AG04449 (cell line): ENCODE data around the gene TNFSF10.

Source experiments
- CTCF ChIA-PET: fragments of 350-600 bp; formaldehyde crosslinking; extraction: SDS; loops from one replicate; lab custom pipeline; 2021; ENCODE audit warnings: antibody characterized with exemption; lab: Yijun Ruan, JAX
- POLR2A ChIA-PET: fragments of 400-600, 350-600 bp; formaldehyde crosslinking; extraction: SDS; loops from one replicate; lab custom pipeline; 2020; ENCODE audit warnings: antibody characterized with exemption, inconsistent platforms; lab: Yijun Ruan, JAX
- DNase-seq: peaks from one replicate; pipeline ENCODE4 v3.0.0-alpha.2; 2010; ENCODE audit warnings: low read depth, low spot score
- H3K4me3 ChIP-seq: 2 replicates; pipeline ENCODE4 v1.5.1; 2011; ENCODE audit warnings: low read depth, mild to moderate bottlenecking, control low read depth, low read length
- CTCF ChIP-seq: IDR thresholded peaks from one replicate; pipeline ENCODE4 v1.5.1; 2011; ENCODE audit warnings: mild to moderate bottlenecking, moderate library complexity, low read length, control low read depth, inconsistent platforms; ENCODE audit not compliant: insufficient read depth; ENCODE audit errors: missing control alignments

The TNFSF10 gene

GRCh38 chr3:172546105-172546504, 22.9 kb upstream of the TNFSF10 start:
- no peak for DNase-seq
- TF ChIP-seq CTCF = no peak
- POLR2A ChIA-PET = no interaction called here
- no peak overlapping the region for H3K4me3 ChIP-seq
- CTCF ChIA-PET = interaction anchor here (4.3 kb wide), 1 partner anchor 120 kb away, joined by 14 read pairs; no protein-coding TSS in a partner anchor

GRCh38 chr3:172544404-172544803, 21.2 kb upstream of the TNFSF10 start:
- POLR2A ChIA-PET = no interaction called here
- CTCF ChIA-PET = interaction anchor here (4.3 kb wide), 1 partner anchor 122 kb away, joined by 14 read pairs; no protein-coding TSS in a partner anchor
- no peak for DNase-seq
- TF ChIP-seq CTCF = no peak
- H3K4me3 ChIP-seq = no peak overlapping the region

GRCh38 chr3:172543884-172544283, 20.7 kb upstream of the TNFSF10 start:
- no peak for DNase-seq
- POLR2A ChIA-PET = no interaction called here
- TF ChIP-seq CTCF = no peak
- CTCF ChIA-PET = interaction anchor here (4.3 kb wide), 1 partner anchor 122 kb away, joined by 14 read pairs; no protein-coding TSS in a partner anchor
- H3K4me3 ChIP-seq = no peak overlapping the region

- CTCF ChIA-PET = interaction anchor here (4.3 kb wide), 1 partner anchor 122 kb away, joined by 14 read pairs; no protein-coding TSS in a partner anchor
- no peak overlapping the region for H3K4me3 ChIP-seq
- DNase-seq = no peak
- TF ChIP-seq CTCF = no peak
- POLR2A ChIA-PET = no interaction called here
Observed at GRCh38 chr3:172543419-172543818, 20.2 kb upstream of the TNFSF10 start.

- no peak overlapping the region for H3K4me3 ChIP-seq
- POLR2A ChIA-PET = no interaction called here
- CTCF ChIA-PET = interaction anchor here (4.3 kb wide), 1 partner anchor 123 kb away, joined by 14 read pairs; no protein-coding TSS in a partner anchor
Observed at GRCh38 chr3:172542999-172543398, 19.8 kb upstream of the TNFSF10 start.

More at GRCh38 chr3:172542999-172543398, 19.8 kb upstream of the TNFSF10 start:
- no peak for TF ChIP-seq CTCF
- DNase-seq = no peak
